GM12892 (cell line): Measurements from ENCODE around the gene SEC14L1.

Experiments
- POLR2A ChIP-seq: IDR thresholded peaks from 2 replicates; pipeline ENCODE4 v1.6.1; 2011; ENCODE audit warnings: low read depth, low read length, control low read depth
- POLR2AphosphoS5 ChIP-seq: IDR thresholded peaks from 2 replicates; pipeline ENCODE4 v1.6.1; 2011; ENCODE audit warnings: low read depth, low read length, control low read depth

GRCh38 chr17:77151186-77151585, 10.4 kb downstream of the SEC14L1 start:
- TF ChIP-seq POLR2AphosphoS5, result no peak
- TF ChIP-seq POLR2A, result no peak
